ENCODE measurements around the gene CORIN.
"Not testable (repeated sequence)": the region's sequence is repeated elsewhere in the genome, so short reads cannot be mapped to it uniquely, and the experiment has no call there.

CORIN gene

DNA sequence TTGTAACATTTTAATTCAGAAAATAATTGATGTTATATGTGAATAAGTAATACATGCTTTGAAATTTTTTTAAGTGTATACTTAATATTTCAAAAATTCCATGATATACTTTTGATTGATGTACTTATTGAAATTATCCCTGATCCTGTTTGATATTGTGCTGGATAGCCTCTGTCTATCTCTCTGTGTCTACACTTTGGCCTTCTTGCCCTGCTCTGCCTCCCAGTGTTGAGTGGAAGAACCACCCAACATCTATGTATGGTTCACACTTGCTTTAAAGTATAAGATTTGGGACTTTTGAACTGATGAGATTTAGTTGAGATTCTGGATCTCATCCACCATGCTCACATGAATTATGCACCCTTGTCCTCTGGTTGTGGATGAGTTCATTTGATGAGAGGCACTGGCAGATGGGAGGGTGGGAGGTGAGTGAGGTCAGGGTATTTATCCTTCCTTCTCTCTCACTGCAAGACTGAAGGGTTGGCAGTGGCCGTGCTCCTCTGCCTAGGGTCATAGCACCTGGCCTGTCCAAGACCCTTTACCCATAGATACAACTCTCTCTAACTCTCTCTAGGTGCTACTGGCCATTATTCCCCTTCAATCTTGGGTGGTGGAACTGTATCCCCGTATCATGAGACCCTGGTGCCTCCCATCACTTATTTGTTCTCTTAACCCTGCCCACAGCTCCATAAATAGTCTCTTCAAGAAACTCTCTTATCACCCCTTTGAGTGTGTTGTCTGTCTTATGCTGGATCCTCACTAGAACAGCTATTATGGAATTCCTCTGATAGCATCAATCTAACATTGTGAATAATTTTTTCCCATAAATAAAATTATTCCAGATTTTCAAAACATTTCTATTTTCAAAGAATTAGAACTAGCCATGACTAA is 75.2 kb downstream of the CORIN start (continued):
- TF ChIP-seq, protein P1, sequence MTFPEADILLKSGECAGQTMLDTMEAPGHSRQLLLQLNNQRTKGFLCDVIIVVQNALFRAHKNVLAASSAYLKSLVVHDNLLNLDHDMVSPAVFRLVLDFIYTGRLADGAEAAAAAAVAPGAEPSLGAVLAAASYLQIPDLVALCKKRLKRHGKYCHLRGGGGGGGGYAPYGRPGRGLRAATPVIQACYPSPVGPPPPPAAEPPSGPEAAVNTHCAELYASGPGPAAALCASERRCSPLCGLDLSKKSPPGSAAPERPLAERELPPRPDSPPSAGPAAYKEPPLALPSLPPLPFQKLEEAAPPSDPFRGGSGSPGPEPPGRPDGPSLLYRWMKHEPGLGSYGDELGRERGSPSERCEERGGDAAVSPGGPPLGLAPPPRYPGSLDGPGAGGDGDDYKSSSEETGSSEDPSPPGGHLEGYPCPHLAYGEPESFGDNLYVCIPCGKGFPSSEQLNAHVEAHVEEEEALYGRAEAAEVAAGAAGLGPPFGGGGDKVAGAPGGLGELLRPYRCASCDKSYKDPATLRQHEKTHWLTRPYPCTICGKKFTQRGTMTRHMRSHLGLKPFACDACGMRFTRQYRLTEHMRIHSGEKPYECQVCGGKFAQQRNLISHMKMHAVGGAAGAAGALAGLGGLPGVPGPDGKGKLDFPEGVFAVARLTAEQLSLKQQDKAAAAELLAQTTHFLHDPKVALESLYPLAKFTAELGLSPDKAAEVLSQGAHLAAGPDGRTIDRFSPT (tag by site-specific recombination; IDR thresholded peaks at IDR 0.05): no peak
- TF ChIP-seq ZNF768 (tag by site-specific recombination; IDR thresholded peaks at IDR 0.05) (no peak), ZNF621 (tag by site-specific recombination; IDR thresholded peaks at IDR 0.05) (no peak), ZNF433 (tag by site-specific recombination; IDR thresholded peaks at IDR 0.05; ENCODE audit: low read depth) (no peak), ZNF555 (tag by site-specific recombination; conservative IDR thresholded peaks at IDR 0.05) (no peak), ZNF660 (tag by site-specific recombination; IDR thresholded peaks at IDR 0.05) (no peak), ZNF571 (tag by site-specific recombination; IDR thresholded peaks at IDR 0.05) (no peak), ZBTB8A (tag by site-specific recombination; IDR thresholded peaks at IDR 0.05) (no peak)

DNA sequence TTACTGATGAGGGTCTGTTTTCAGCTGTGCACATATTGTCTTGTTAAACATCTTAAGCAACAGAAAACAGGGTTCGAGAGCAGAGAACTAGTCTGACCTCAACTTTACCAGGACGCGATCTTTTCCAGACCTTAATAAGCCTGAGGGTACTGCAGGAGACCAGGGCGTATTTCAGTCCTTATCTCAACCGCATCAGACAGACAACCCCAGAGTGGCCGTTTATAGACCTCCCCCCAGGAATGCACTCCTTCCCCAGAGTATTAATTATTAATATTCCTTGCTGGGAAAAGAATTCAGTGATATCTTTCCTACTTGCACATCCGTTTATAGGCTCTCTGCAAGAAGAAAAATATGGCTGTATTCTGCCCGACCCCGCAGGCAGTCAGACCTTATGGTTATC is 84.6 kb downstream of the CORIN start:
- H3K9me3 ChIP-seq (ENCODE audit: control insufficient read depth, insufficient read depth, low read depth, low read length); H3K4me3 ChIP-seq (ENCODE audit: low read depth, low read length); H3K36me3 ChIP-seq (ENCODE audit: control insufficient read depth in 2 of 2, insufficient read depth in 1 of 2, low read length in 2 of 2); POLR2A ChIA-PET; H3K4me1 ChIP-seq (ENCODE audit: control insufficient read depth, insufficient read depth, low read length); CTCF ChIA-PET; H3K27ac ChIP-seq (ENCODE audit: extremely low read depth, low read depth, low read length): not testable (repeated sequence)
- TF ChIP-seq SETDB1 (IDR thresholded peaks at IDR 0.05; ENCODE audit: insufficient read length, low read length): peak; percentile 59

DNA sequence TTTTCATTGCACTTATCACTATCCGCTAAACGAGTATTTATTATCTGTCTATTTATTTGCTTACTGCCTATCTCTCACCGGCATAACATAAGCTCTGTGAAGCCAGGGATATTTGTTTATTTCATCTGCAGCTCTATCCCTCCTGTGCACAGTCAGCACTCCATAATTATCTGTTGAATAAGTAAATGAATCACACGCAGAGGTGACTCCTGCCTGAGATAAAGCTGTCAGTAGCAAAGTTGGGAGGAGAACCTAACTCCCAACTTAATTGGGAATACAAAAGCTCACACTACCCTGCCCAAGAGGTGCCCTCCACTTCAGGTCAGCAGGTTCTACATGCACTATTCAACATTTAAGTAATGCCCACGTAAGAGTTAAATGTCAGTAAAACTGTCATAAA is 85.7 kb downstream of the CORIN start:
- H3K9me3 ChIP-seq (ENCODE audit: control insufficient read depth, insufficient read depth, low read depth, low read length): no peaks in the 10 kb centered on the region
- CTCF ChIA-PET: interaction anchor here (0.7 kb wide), 1 partner anchor 67 kb away, joined by 3 read pairs; no protein-coding TSS in a partner anchor
- H3K4me1 ChIP-seq (ENCODE audit: control insufficient read depth, insufficient read depth, low read length): peaks cover 3% of the 10 kb centered on the region; the same call in 1 of the 2 replicates
- TF ChIP-seq ZNF157 (tag by site-specific recombination; IDR thresholded peaks at IDR 0.05) (no peak), WT1 (tag by site-specific recombination; IDR thresholded peaks at IDR 0.05) (0 out of 2 replicates have a peak, but pooled peaks have one; percentile 32)
- POLR2A ChIA-PET: interaction anchor here (0.6 kb wide), 1 partner anchor 14 kb away, joined by 5 read pairs; no protein-coding TSS in a partner anchor
- no peak overlapping the region for H3K27ac ChIP-seq (ENCODE audit: extremely low read depth, low read depth, low read length)
- no peaks in the 10 kb centered on the region for H3K36me3 ChIP-seq (ENCODE audit: control insufficient read depth in 2 of 2, insufficient read depth in 1 of 2, low read length in 2 of 2)
- H3K4me3 ChIP-seq (ENCODE audit: low read depth, low read length): no peak overlapping the region

DNA sequence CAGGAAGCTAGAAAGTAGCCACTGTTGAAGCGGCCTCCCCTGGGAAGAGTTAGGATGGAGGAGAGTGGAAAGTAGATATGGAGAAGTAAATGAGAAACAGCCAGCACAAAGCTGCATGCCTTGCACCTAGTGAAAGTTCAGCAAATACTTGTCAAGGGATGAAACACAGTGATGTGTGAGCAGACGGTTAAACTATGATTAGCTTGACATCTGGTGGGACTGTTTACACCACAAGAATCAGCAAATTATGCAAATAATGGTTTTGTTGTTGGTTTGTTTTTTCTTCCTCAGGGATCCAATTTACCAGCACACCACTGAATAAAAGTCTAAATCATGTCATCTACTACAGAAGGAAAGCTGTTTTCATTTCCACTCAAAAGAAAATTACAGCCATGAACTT is 87.1 kb downstream of the CORIN start:
- H3K27ac ChIP-seq (ENCODE audit: extremely low read depth, low read depth, low read length): no peak overlapping the region
- POLR2A ChIA-PET: no interaction called here
- TF ChIP-seq ZNF214 (tag by site-specific recombination; IDR thresholded peaks at IDR 0.05; ENCODE audit: borderline replicate concordance) (no peak), ZNF530 (tag by site-specific recombination; IDR thresholded peaks at IDR 0.05; ENCODE audit: low read depth) (no peak), ZNF48 (tag by site-specific recombination; IDR thresholded peaks at IDR 0.05) (no peak), HOXD13 (CRISPR knock-in tag; IDR thresholded peaks at IDR 0.05; ENCODE audit: borderline replicate concordance) (no peak), ZNF292 (tag by site-specific recombination; IDR thresholded peaks at IDR 0.05; ENCODE audit: borderline replicate concordance, low read depth) (no peak)
- TF ChIP-seq, protein P2, sequence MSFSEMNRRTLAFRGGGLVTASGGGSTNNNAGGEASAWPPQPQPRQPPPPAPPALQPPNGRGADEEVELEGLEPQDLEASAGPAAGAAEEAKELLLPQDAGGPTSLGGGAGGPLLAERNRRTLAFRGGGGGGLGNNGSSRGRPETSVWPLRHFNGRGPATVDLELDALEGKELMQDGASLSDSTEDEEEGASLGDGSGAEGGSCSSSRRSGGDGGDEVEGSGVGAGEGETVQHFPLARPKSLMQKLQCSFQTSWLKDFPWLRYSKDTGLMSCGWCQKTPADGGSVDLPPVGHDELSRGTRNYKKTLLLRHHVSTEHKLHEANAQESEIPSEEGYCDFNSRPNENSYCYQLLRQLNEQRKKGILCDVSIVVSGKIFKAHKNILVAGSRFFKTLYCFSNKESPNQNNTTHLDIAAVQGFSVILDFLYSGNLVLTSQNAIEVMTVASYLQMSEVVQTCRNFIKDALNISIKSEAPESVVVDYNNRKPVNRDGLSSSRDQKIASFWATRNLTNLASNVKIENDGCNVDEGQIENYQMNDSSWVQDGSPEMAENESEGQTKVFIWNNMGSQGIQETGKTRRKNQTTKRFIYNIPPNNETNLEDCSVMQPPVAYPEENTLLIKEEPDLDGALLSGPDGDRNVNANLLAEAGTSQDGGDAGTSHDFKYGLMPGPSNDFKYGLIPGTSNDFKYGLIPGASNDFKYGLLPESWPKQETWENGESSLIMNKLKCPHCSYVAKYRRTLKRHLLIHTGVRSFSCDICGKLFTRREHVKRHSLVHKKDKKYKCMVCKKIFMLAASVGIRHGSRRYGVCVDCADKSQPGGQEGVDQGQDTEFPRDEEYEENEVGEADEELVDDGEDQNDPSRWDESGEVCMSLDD (tag by site-specific recombination; IDR thresholded peaks at IDR 0.05): no peak
- TF ChIP-seq, protein P3, sequence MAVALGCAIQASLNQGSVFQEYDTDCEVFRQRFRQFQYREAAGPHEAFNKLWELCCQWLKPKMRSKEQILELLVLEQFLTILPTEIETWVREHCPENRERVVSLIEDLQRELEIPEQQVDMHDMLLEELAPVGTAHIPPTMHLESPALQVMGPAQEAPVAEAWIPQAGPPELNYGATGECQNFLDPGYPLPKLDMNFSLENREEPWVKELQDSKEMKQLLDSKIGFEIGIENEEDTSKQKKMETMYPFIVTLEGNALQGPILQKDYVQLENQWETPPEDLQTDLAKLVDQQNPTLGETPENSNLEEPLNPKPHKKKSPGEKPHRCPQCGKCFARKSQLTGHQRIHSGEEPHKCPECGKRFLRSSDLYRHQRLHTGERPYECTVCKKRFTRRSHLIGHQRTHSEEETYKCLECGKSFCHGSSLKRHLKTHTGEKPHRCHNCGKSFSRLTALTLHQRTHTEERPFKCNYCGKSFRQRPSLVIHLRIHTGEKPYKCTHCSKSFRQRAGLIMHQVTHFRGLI (tag by site-specific recombination; IDR thresholded peaks at IDR 0.05): no peak

More for the DNA sequence above, 87.1 kb downstream of the CORIN start:
- H3K4me3 ChIP-seq (ENCODE audit: low read depth, low read length): no peak overlapping the region
- CTCF ChIA-PET: no interaction called here
- no peaks in the 10 kb centered on the region for H3K36me3 ChIP-seq (ENCODE audit: control insufficient read depth in 2 of 2, insufficient read depth in 1 of 2, low read length in 2 of 2)
- H3K9me3 ChIP-seq (ENCODE audit: control insufficient read depth, insufficient read depth, low read depth, low read length): no peaks in the 10 kb centered on the region
- peaks cover 3% of the 10 kb centered on the region; the same call in 1 of the 2 replicates for H3K4me1 ChIP-seq (ENCODE audit: control insufficient read depth, insufficient read depth, low read length)
